ENCODE results near the gene RIPOR2.
A peak's percentile ranks its signal among the peaks of the same experiment; 100 is the strongest.
"Not testable (repeated sequence)": the region's sequence is repeated elsewhere in the genome, so short reads cannot be mapped to it uniquely, and the experiment has no call there.

Gene RIPOR2

GRCh38 chr6:24788031-24788665 lies 147.6 kb downstream of the RIPOR2 start:
- Mint-ChIP-seq H3K4me3 (no peak overlapping the region), H3K27ac (peak overlapping the region; percentile 43), H3K9me3 (no peaks in the 10 kb centered on the region), H3K36me3 (peaks cover 64% of the 10 kb centered on the region), H3K4me1 (peaks cover 7% of the 10 kb centered on the region)
- DNase-seq (ENCODE audit: low spot score in 2 of 2) (no peak), ATAC-seq (peak; percentile 55)

GRCh38 chr6:24780206-24780605 lies 155.6 kb downstream of the RIPOR2 start:
- DNase-seq (ENCODE audit: low spot score in 2 of 2) (no peak), ATAC-seq (no peak)
- Mint-ChIP-seq H3K4me3 (no peak overlapping the region), H3K4me1 (peaks cover 20% of the 10 kb centered on the region), H3K36me3 (peaks cover 97% of the 10 kb centered on the region), H3K27ac (no peak overlapping the region), H3K9me3 (no peaks in the 10 kb centered on the region)

GRCh38 chr6:24779416-24780016 lies 156.2 kb downstream of the RIPOR2 start:
- Mint-ChIP-seq H3K4me1 (peaks cover 20% of the 10 kb centered on the region), H3K27ac (no peak overlapping the region), H3K9me3 (no peaks in the 10 kb centered on the region), H3K36me3 (peaks cover 97% of the 10 kb centered on the region), H3K4me3 (no peak overlapping the region)
- no peak for DNase-seq (ENCODE audit: low spot score in 2 of 2)
- ATAC-seq: no peak

- no peak for DNase-seq (ENCODE audit: low spot score in 2 of 2)
- Mint-ChIP-seq H3K4me1 (peaks cover 20% of the 10 kb centered on the region), H3K9me3 (no peaks in the 10 kb centered on the region), H3K36me3 (peaks cover 91% of the 10 kb centered on the region), H3K27ac (no peak overlapping the region), H3K4me3 (no peak overlapping the region)
- ATAC-seq: no peak
Observed at GRCh38 chr6:24778878-24779277, 156.9 kb downstream of the RIPOR2 start.

GRCh38 chr6:24778121-24778520 lies 157.6 kb downstream of the RIPOR2 start:
- DNase-seq (ENCODE audit: low spot score in 2 of 2) (no peak), ATAC-seq (no peak)
- Mint-ChIP-seq H3K27ac (no peak overlapping the region), H3K4me1 (peaks cover 20% of the 10 kb centered on the region), H3K36me3 (peaks cover 84% of the 10 kb centered on the region), H3K4me3 (peak overlapping the region; percentile 97), H3K9me3 (no peaks in the 10 kb centered on the region)

GRCh38 chr6:24777227-24777626 lies 158.5 kb downstream of the RIPOR2 start:
- peak overlapping the region; percentile 97 for H3K4me3 Mint-ChIP-seq
- peaks cover 20% of the 10 kb centered on the region for H3K4me1 Mint-ChIP-seq
- DNase-seq (ENCODE audit: low spot score in 2 of 2) (no peak), ATAC-seq (no peak)
- peaks cover 75% of the 10 kb centered on the region for H3K36me3 Mint-ChIP-seq
- H3K9me3 Mint-ChIP-seq: no peaks in the 10 kb centered on the region
- no peak overlapping the region for H3K27ac Mint-ChIP-seq

- H3K27ac Mint-ChIP-seq: peak overlapping the region; percentile 97
- peaks cover 20% of the 10 kb centered on the region for H3K4me1 Mint-ChIP-seq
- H3K36me3 Mint-ChIP-seq: peaks cover 58% of the 10 kb centered on the region
- H3K4me3 Mint-ChIP-seq: peak overlapping the region; percentile 97
- ATAC-seq (peak; percentile 51), DNase-seq (ENCODE audit: low spot score in 2 of 2) (peak in 1 of 2 donors; percentile 59)
- H3K9me3 Mint-ChIP-seq: no peaks in the 10 kb centered on the region
Observed at GRCh38 chr6:24775520-24776058, 160.2 kb downstream of the RIPOR2 start.

- H3K9me3 Mint-ChIP-seq: no peaks in the 10 kb centered on the region
- H3K4me1 Mint-ChIP-seq: peaks cover 15% of the 10 kb centered on the region
- ATAC-seq (peak; percentile 97), DNase-seq (ENCODE audit: low spot score in 2 of 2) (peak; percentile 95 to 98)
- H3K4me3 Mint-ChIP-seq: peak within 1 kb of the TSS; percentile 97
- H3K27ac Mint-ChIP-seq: peak within 1 kb of the TSS; percentile 97
- H3K36me3 Mint-ChIP-seq: peaks cover 52% of the 10 kb centered on the region
Observed at GRCh38 chr6:24774696-24775519, 160.9 kb downstream of the RIPOR2 start, which contains the start of gene GMNN. GMNN (plus strand) TSS chr6:24774937; CDS start chr6:24777247, 2,310 bp downstream.

GRCh38 chr6:24768361-24768760 lies 167.4 kb downstream of the RIPOR2 start:
- H3K36me3 Mint-ChIP-seq: no peaks in the 10 kb centered on the region
- no peaks in the 10 kb centered on the region for H3K4me1 Mint-ChIP-seq
- H3K27ac Mint-ChIP-seq: no peak overlapping the region
- DNase-seq (ENCODE audit: low spot score in 2 of 2) (peak in 1 of 2 donors; percentile 33), ATAC-seq (no peak)
- H3K4me3 Mint-ChIP-seq: no peak overlapping the region
- H3K9me3 Mint-ChIP-seq: no peaks in the 10 kb centered on the region

GRCh38 chr6:24766680-24767462 lies 168.9 kb downstream of the RIPOR2 start:
- DNase-seq (ENCODE audit: low spot score in 2 of 2) (no peak), ATAC-seq (peak; percentile 66)
- Mint-ChIP-seq H3K4me1 (peaks cover 3% of the 10 kb centered on the region), H3K36me3 (no peaks in the 10 kb centered on the region), H3K9me3 (no peaks in the 10 kb centered on the region), H3K27ac (no peak overlapping the region), H3K4me3 (no peak overlapping the region)

- H3K27ac Mint-ChIP-seq; DNase-seq (ENCODE audit: low spot score in 2 of 2); H3K4me1 Mint-ChIP-seq; H3K9me3 Mint-ChIP-seq; H3K4me3 Mint-ChIP-seq; ATAC-seq; H3K36me3 Mint-ChIP-seq: not testable (repeated sequence)
Observed at GRCh38 chr6:24765968-24766367, 169.8 kb downstream of the RIPOR2 start.

GRCh38 chr6:24764833-24765828 lies 170.6 kb downstream of the RIPOR2 start:
- not testable (repeated sequence) for H3K4me1 Mint-ChIP-seq, ATAC-seq, H3K9me3 Mint-ChIP-seq, H3K27ac Mint-ChIP-seq, H3K4me3 Mint-ChIP-seq, H3K36me3 Mint-ChIP-seq
- peak in 1 of 2 donors; percentile 35 for DNase-seq (ENCODE audit: low spot score in 2 of 2)

- no peaks in the 10 kb centered on the region for H3K9me3 Mint-ChIP-seq
- H3K36me3 Mint-ChIP-seq: no peaks in the 10 kb centered on the region
- no peak overlapping the region for H3K4me3 Mint-ChIP-seq
- H3K4me1 Mint-ChIP-seq: peaks cover 6% of the 10 kb centered on the region
- no peak for ATAC-seq
- DNase-seq (ENCODE audit: low spot score in 2 of 2): peak in 1 of 2 donors; percentile 30
- H3K27ac Mint-ChIP-seq: no peak overlapping the region
Observed at GRCh38 chr6:24763578-24763977, 172.2 kb downstream of the RIPOR2 start.

- peaks cover 6% of the 10 kb centered on the region for H3K4me1 Mint-ChIP-seq
- ATAC-seq (peak; percentile 8), DNase-seq (ENCODE audit: low spot score in 2 of 2) (peak in 1 of 2 donors; percentile 38)
- H3K9me3 Mint-ChIP-seq: no peaks in the 10 kb centered on the region
- H3K27ac Mint-ChIP-seq: no peak overlapping the region
- H3K4me3 Mint-ChIP-seq: no peak overlapping the region
- H3K36me3 Mint-ChIP-seq: no peaks in the 10 kb centered on the region
Observed at GRCh38 chr6:24761851-24762250, 173.9 kb downstream of the RIPOR2 start.

All from stimulated activated effector memory CD8-positive, alpha-beta T cell treated with anti-CD3 and anti-CD28 coated beads, Interleukin-12 subunit alpha, Interleukin-12 subunit beta, amount 100 ng/mL, for 72 hours (primary cell).